Eye (tissue), 1 donor: Measurements from ENCODE around the gene ZCCHC2.
A peak's percentile ranks its signal among the peaks of the same experiment; 100 is the strongest.

Experiments
- DNase-seq: peaks from one replicate; pipeline ENCODE4 v3.0.0-alpha.2; 2015

Gene ZCCHC2

GRCh38 chr18:62610701-62611411 is 88.0 kb downstream of the ZCCHC2 start:
- DNase-seq, result peak; percentile 80

DNA sequence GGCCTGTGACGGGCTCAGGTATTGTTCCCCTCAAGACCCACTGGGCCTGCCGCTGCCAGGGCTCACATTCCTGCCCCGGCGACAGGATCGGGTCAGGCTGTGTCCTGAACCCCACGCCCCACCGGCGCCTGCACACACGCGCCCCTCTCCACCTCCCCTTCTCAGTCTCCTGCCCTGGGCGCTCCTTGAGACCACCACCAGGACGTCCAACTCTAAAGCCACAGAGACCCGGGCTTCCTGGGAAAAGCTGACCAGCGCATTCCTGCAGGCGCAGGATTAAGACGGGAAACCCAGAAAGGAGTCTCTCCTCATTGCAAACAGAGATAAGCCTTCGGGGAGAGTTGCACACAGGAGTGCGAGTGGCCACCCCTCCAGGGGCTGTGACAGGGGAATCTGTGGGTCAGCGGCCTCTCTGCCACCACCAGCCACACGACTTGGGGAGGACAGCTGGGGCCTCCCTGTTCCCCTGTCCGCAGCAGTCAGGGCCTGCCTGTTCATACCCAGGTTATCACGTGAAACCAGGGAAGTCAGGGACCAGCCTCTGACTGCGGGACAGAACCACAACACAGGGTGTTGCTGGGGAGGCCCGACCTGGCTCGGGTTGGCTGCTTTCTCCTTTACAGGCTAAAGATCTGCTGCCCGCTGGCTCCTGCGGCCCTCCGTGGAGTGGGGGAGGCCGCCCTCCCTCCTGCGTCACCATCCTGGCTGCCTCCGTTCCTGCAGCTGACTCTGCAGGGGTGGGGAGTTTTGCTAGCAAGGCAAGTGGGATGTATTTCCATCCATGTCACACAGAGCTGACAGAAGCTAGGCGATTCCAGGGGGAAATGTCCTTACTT is 88.8 kb downstream of the ZCCHC2 start:
- peak; percentile 78 for DNase-seq

DNA sequence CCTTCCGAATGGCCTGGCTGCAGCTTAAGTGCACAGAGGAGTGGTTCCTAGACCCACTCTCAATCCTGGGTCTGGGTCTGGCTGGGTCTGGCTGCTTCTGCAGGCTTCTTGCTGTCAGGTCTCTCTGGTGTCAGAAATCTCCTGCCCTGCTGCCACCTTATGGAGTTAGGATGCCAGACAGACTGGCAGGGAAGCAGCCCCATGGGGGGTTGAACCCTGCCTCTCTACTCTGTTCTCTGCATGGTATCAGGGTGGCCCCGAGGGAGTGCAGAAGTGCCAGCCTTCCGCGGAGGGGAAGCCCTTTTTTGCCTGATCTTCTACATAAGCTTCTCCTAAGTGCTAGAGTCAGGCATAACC is 89.4 kb downstream of the ZCCHC2 start:
- DNase-seq, result no peak

GRCh38 chr18:62612776-62613175 is 90.0 kb downstream of the ZCCHC2 start:
- DNase-seq, result no peak

DNA sequence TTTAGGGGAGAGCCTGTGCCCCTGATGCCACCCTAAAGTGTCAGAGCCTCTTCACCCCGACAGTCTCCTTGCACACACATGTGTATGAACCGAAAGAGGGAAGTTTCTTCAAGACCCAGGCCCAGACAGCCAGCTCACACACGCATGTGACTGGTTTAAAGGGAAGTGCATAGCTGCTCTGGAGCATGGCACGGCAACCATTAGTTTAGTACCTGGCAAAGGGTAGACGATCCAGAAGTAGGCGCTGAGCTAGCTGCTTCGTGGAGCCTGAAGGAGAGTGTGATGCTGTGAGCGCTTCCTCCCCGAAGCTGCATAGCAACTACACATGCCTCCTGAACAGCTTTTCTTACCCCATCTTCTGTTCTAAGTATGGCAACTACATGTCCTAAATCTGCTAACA is 91.7 kb downstream of the ZCCHC2 start:
- DNase-seq, result no peak

- DNase-seq, result no peak
These were observed 93.5 kb downstream of the ZCCHC2 start for GRCh38 chr18:62616331-62616805.

DNA sequence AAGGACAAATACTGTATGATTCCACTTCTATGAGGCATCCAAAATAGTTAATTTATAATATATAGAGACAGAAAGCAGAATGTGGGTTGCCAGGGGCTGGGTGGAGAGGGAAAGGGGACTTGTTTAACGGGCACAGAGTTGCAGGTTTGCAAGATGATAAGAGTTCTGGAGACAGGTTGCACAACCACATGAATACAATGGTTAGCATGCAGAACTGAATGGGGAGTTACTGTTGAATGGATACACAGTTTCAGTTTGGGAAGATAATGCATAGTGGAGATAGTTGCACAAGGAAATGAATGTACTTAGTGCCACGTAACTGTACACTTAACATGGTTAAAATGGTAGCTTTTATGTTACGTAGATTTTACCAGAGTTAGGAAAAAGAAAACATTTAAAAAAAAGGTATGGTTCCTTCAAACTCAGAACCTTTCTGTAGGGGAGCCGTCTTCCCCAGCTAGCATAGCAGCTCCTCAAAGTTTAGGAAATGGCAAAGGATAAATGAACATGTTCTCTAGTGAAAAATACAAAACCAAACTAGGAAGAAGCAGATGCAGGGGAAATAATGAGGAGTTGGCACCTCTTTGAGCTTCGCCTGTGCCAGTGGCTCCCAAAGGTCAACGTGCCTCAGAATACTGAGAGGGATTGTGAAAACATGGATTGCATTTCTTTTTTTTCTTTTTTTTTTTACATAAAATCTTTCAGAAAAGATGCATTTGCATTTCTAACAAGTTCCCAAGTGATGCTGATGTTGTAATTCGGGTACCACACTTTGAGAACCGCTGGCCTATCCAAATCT is 95.2 kb downstream of the ZCCHC2 start:
- DNase-seq, result no peak

- DNase-seq, result no peak
These were observed 95.9 kb downstream of the ZCCHC2 start for GRCh38 chr18:62618735-62619134.

DNA sequence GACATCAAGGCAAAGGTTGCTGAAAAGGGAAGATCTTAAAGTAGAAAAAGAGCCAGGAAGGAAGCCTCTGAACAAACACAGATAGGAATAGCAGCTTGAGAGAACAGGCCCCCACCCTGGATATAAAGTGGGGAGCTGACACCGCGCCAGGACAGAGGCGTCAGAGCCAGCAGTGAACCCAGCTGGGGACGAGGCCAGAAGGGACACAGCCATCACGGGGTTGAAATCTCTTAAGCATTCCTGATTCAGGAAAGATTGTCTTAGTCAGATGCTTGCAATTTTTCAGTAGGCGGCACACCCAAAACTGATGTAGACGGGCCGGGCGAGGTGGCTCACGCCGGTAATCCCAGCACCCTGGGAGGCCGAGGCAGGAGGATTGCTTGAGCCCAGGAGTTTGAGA is 98.7 kb downstream of the ZCCHC2 start:
- no peak for DNase-seq

- no peak for DNase-seq
These were observed 102.2 kb downstream of the ZCCHC2 start for GRCh38 chr18:62625019-62625418.
